ENCODE data around the gene ITPR3. TPM values are rescaled to one million over a fixed set of nuclear protein-coding genes. Genes with fewer than 3 reads are reported as not detected.

Gene ITPR3
- total and polyA plus RNA-seq, 3 donors from 2014 or later: 58.2 to 146 (median 80.3) TPM

DNA sequence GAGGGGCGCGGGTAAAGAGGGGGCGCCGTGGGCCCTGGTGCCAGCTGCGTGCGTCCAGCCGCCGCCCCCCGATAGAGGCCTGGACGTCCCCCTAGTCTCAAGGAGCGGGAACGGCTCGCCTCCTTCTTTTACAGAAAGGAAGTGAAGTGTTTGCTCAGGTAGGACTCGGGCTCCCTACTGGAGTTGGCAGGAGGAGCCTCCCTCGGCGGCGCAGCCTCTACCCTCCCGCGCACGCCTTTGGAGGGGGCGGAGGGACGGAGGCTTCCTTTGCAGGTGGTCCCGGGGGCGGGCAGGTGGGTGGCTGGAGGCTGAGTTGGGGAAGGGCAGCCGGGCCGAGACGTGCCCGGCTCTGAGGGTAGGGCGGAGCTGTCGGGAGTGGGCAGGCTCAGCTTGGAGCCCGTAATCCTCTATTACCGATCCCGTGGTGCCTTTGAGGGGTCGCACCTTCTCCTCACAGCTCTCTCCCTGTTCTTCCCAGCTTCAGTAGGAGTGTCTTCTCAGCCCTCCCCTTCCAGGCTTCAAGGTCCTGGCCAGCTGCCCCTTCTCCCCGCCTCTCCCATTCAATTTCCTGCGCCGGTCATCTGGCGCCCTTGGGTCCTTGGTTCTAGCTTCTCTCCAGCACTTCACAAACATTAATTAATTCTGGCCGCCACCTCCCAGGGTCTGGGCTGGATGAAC, 728 bp downstream of the ITPR3 start:
- Histone ChIP-seq H3K4me3 (peak overlapping the region; percentile 71 to 83), H3K36me3 (ENCODE audit: low read depth, missing control alignments) (no peaks in the 10 kb centered on the region), H3K27me3 (no peaks in the 10 kb centered on the region), H3K9me3 (no peaks in the 10 kb centered on the region), H3K4me1 (peaks cover 42% of the 10 kb centered on the region), H3K27ac (peak overlapping the region; percentile 53 to 86)
- peak; percentile 82 for DNase-seq
- intact Hi-C loops (cut with DNase I; ENCODE audit: low total_unique reads): no loop called here
- 5% methylated on average over 21 to 38 of the region's 39 CpGs for WGBS, 2 donors
- no peak for TF ChIP-seq POLR2A (IDR thresholded peaks at IDR 0.05)
- TF ChIP-seq, protein P1, sequence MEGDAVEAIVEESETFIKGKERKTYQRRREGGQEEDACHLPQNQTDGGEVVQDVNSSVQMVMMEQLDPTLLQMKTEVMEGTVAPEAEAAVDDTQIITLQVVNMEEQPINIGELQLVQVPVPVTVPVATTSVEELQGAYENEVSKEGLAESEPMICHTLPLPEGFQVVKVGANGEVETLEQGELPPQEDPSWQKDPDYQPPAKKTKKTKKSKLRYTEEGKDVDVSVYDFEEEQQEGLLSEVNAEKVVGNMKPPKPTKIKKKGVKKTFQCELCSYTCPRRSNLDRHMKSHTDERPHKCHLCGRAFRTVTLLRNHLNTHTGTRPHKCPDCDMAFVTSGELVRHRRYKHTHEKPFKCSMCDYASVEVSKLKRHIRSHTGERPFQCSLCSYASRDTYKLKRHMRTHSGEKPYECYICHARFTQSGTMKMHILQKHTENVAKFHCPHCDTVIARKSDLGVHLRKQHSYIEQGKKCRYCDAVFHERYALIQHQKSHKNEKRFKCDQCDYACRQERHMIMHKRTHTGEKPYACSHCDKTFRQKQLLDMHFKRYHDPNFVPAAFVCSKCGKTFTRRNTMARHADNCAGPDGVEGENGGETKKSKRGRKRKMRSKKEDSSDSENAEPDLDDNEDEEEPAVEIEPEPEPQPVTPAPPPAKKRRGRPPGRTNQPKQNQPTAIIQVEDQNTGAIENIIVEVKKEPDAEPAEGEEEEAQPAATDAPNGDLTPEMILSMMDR (IDR thresholded peaks at IDR 0.05): no peak

DNA sequence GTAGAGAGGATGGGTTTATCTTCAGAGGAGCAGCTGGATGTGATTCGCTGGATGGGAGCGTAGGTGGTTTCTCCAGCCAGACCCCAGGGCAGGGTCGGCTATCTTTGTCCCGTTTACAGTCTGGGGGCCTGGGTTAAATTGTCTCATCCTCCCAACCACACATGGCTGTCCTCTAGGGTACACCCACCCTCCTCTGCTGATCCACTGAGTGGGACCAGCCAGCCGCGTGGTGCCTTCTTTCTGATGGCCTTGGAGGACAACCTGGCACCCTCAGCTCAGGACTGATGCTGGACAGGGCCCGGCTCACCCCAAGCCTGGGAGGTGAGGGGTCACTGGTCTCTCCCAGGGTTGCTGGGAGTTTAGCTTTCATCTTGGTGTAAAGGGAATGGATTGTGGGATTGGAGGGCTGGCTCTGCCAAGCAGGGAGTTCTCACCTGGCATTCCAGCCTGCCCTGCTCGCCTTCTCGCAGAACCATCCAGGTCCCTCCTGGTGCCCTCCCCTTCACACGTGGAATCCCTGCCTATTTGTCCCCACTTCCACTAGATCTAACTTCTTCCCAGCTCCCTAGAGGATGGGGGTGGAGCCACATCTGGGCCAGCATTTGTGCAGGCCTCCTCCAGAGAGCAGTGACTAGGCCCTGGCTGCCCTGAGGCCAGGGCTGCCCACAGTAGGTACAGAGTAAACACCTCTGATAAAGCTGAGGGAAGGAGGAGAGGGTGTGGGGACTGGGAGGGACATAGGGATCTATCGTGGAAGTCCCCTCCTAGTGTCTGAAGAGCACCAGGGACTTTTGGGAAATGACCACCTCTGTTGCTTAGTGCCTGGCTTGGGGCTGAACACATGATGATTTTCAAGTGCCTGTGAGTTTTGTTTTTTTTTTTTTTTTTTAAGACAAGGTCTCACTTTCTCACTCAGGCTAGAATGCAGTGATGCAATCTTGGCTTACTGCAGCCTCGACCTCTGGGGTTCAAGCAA, 1.6 kb downstream of the ITPR3 start:
- H3K4me3 ChIP-seq: peak overlapping the region; percentile 71 to 83
- H3K4me1 ChIP-seq: peaks cover 44% of the 10 kb centered on the region
- WGBS, 2 donors: 40 to 43% methylated on average over 9 to 12 of the region's 12 CpGs
- intact Hi-C loops (cut with DNase I; ENCODE audit: low total_unique reads): no loop called here
- H3K27me3 ChIP-seq: no peaks in the 10 kb centered on the region
- H3K27ac ChIP-seq: peak overlapping the region; percentile 53 to 86
- DNase-seq: no peak
- TF ChIP-seq POLR2A (IDR thresholded peaks at IDR 0.05): no peak
- TF ChIP-seq, protein P1 (IDR thresholded peaks at IDR 0.05): no peak
- no peaks in the 10 kb centered on the region for H3K36me3 ChIP-seq (ENCODE audit: low read depth, missing control alignments)
- H3K9me3 ChIP-seq: no peaks in the 10 kb centered on the region

DNA sequence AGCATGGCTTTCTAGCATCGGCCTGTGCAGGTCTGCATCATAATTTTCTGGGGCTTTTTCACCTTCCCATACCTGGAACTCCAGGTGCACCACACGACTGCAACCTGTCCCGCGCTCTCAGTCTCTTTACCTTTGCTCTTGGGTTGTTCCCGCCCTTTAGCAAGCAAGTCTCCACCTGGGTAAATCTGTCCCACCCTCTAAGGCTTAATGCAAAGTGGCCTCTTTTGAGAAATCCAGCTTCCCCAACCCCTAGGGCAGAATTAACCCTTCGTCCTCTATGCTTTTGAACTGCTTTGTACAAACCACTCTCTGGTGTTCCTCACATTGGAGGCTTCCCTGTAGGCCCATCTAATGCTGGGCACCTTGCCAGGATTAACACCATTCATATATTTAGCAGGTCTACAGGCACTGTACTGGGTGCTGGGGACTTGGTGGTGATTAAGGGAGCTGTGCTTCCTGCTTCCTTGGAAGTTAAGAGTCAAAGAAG, 2.8 kb downstream of the ITPR3 start:
- intact Hi-C loops (cut with DNase I; ENCODE audit: low total_unique reads): no loop called here
- TF ChIP-seq, protein P1 (IDR thresholded peaks at IDR 0.05): no peak
- TF ChIP-seq POLR2A (IDR thresholded peaks at IDR 0.05): no peak
- Histone ChIP-seq H3K4me3 (no peak overlapping the region), H3K27ac (no peak overlapping the region), H3K9me3 (no peaks in the 10 kb centered on the region), H3K36me3 (ENCODE audit: low read depth, missing control alignments) (no peaks in the 10 kb centered on the region), H3K4me1 (peaks cover 50% of the 10 kb centered on the region), H3K27me3 (no peaks in the 10 kb centered on the region)
- DNase-seq: no peak
- WGBS, 2 donors: 89 to 90% methylated on average over 6 of the region's 6 CpGs

DNA sequence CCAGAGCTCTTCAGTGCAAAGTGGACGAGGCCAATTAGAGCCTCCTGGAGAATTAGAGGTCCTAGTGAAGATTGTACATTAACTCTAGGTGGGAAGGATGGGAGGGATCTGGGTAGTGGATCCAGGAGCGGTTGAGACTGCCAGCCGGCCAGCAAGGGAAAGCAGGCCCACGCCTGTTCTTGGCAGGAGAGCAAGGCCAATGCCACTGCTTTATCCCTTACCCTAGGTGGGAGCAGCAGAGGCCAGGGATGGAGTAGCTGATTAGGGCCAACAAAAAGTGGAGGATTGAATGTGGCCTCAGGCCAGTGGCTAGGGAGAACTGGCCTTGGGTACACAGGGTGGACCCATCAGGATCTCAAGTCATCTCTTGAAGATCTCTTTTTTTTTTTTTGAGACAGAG, 3.7 kb downstream of the ITPR3 start:
- H3K36me3 ChIP-seq (ENCODE audit: low read depth, missing control alignments): no peaks in the 10 kb centered on the region
- no peaks in the 10 kb centered on the region for H3K9me3 ChIP-seq
- no peaks in the 10 kb centered on the region for H3K27me3 ChIP-seq
- 68 to 69% methylated on average over 4 of the region's 4 CpGs for WGBS, 2 donors
- no peak overlapping the region for H3K4me3 ChIP-seq
- no peak overlapping the region for H3K27ac ChIP-seq
- peaks cover 44% of the 10 kb centered on the region for H3K4me1 ChIP-seq
- peak; percentile 86 for DNase-seq
- no peak for TF ChIP-seq POLR2A (IDR thresholded peaks at IDR 0.05)
- TF ChIP-seq, protein P1 (IDR thresholded peaks at IDR 0.05): no peak
- intact Hi-C loops (cut with DNase I; ENCODE audit: low total_unique reads): no loop called here
